ENCODE measurements around the gene ANKRD11.

DNA sequence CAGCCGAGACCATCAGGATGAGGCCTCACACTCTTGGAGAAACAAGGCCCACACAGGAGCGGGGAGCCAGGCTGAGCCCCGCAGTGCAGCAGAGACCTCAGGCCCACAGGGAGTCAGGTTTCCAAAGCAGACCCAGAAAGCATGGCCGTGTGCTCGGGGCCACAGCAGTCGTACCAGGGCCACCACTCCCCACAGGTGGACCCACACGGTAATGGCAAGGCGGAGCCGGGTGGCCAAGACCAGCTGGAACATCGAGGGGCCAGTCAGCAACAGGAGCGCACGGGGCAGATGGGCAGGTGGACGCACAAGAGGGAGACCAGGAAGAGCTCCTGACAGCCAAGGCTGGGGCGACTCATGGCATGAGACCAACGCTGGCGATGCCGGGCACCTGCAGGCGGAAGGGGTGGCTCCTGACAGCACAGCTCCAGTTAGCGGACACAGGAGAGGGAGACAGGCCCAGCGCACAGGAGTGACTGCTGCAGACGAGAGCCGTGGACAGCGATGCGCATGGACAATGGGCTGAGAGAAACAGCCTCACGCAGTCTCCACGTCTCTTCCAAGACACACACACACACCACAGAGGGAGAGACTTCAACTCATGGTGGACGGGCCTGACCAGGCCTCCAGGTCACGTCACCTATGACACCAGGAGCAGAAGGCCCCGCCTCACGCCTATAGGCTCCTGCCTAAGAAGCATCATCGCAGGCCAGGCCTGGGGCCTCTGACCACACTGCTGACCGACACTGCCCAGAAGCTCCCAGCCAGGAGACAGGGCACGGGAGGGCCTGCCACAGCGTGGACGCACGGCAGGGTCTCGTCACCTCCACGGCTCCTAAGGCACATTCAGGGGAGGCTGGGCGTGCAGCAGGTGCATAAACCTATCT, 214.3 kb downstream of the ANKRD11 start:
- TF ChIP-seq, protein P1, sequence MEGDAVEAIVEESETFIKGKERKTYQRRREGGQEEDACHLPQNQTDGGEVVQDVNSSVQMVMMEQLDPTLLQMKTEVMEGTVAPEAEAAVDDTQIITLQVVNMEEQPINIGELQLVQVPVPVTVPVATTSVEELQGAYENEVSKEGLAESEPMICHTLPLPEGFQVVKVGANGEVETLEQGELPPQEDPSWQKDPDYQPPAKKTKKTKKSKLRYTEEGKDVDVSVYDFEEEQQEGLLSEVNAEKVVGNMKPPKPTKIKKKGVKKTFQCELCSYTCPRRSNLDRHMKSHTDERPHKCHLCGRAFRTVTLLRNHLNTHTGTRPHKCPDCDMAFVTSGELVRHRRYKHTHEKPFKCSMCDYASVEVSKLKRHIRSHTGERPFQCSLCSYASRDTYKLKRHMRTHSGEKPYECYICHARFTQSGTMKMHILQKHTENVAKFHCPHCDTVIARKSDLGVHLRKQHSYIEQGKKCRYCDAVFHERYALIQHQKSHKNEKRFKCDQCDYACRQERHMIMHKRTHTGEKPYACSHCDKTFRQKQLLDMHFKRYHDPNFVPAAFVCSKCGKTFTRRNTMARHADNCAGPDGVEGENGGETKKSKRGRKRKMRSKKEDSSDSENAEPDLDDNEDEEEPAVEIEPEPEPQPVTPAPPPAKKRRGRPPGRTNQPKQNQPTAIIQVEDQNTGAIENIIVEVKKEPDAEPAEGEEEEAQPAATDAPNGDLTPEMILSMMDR (conservative IDR thresholded peaks at IDR 0.05 in 1 of 2, IDR thresholded peaks at IDR 0.05 in 1 of 2; ENCODE audit: low read depth in 1 of 2, low read length in 2 of 2) = no peak
- no peak for TF ChIP-seq EZH2 (IDR thresholded peaks at IDR 0.05; ENCODE audit: low read length, missing control alignments)
